Coronary artery (tissue), 2 donors: ENCODE measurements around the gene NLGN4Y.

ENCODE experiments used
- DNase-seq: peaks from one replicate; pipeline ENCODE4 v3.0.0-alpha.2; 2017; ENCODE audit warnings: low spot score
- H3K27ac ChIP-seq, 2 donors: fragments of 200-600 bp; sonication (generic); one replicate each; pipeline ENCODE4 v1.5.1; 2016 to 2019
- H3K4me3 ChIP-seq: fragments of 200-600 bp; sonication (generic); 2 replicates; pipeline ENCODE4 v1.5.1; 2016; ENCODE audit warnings: mild to moderate bottlenecking, moderate library complexity
- CTCF ChIP-seq: fragments of 200-600 bp; sonication (generic); IDR thresholded peaks from one replicate; pipeline ENCODE4 v1.5.1; 2019; ENCODE audit warnings: antibody characterized with exemption

The NLGN4Y gene

DNA sequence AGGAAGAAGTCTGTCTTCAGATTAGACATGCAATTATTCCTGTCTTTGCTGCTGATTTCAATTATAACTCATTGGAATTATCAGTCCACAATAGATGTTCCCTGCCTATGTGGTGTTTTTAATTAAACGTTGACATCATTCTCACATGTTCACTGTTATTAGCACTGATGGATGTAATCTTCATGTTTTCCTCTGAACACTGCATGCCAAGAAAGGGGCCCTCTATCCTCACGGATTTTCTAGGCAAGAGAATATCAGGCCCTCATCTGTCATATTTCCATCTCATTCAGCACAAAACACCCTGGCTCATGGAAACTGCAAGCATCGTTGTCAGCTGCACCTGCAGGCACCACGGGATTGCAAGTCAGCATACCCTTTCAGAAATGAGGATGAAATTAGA is 224.0 kb downstream of the NLGN4Y start:
- Histone ChIP-seq H3K27ac (no peak overlapping the region), H3K4me3 (no peak overlapping the region)
- no peak for DNase-seq
- TF ChIP-seq CTCF: no peak

DNA sequence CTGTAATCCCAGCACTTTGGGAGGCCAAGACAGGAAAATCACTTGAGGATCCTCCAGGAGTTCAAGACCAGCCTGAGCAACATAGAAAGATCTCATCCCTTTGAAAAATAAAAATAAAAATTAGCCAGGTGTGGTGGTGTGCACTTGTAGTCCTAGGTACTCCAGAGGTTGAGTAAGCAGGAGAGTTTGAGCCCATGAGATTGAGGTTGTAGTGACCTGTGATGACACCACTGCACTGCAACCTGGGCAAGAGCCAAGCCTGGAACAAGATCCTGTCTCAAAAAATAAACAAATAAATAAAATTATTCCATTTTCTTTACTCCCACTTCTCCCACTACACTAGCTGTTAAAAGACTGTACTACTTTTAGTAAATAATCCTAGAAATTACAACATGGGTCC is 231.2 kb downstream of the NLGN4Y start:
- DNase-seq: no peak
- no peak overlapping the region for H3K4me3 ChIP-seq
- no peak for TF ChIP-seq CTCF
- no peak overlapping the region for H3K27ac ChIP-seq

- Histone ChIP-seq H3K27ac (no peak overlapping the region), H3K4me3 (no peak overlapping the region)
- DNase-seq: no peak
- TF ChIP-seq CTCF: no peak
Measured at GRCh38 chrY:14762903-14763302, 238.6 kb downstream of the NLGN4Y start.

DNA sequence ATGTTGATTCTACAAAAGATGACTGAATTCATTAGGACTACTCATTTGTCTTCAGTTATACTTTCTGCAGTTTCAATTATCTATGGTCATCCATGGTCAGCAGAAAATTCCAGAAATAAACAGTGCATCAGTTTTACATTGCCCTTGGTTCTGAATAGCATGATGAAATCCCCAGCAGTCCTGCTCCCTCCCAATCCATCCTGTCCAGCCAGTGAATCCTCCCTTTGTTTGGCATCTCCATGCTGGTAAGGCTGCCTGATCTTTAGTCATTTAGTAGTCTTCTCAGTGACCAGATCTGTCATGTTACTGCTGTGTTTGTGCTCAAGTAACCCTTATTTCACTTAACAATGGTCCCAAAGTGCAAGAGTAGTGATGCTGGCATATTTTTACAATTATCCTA is 239.3 kb downstream of the NLGN4Y start:
- DNase-seq: no peak
- no peak overlapping the region for H3K4me3 ChIP-seq
- no peak for TF ChIP-seq CTCF
- no peak overlapping the region for H3K27ac ChIP-seq

- TF ChIP-seq CTCF: no peak
- no peak for DNase-seq
- no peak overlapping the region for H3K4me3 ChIP-seq
- no peak overlapping the region for H3K27ac ChIP-seq
Measured at GRCh38 chrY:14778208-14778607, 253.9 kb downstream of the NLGN4Y start.

GRCh38 chrY:14793104-14793503 is 268.8 kb downstream of the NLGN4Y start:
- TF ChIP-seq CTCF: no peak
- Histone ChIP-seq H3K4me3 (no peak overlapping the region), H3K27ac (no peak overlapping the region)
- DNase-seq: no peak

DNA sequence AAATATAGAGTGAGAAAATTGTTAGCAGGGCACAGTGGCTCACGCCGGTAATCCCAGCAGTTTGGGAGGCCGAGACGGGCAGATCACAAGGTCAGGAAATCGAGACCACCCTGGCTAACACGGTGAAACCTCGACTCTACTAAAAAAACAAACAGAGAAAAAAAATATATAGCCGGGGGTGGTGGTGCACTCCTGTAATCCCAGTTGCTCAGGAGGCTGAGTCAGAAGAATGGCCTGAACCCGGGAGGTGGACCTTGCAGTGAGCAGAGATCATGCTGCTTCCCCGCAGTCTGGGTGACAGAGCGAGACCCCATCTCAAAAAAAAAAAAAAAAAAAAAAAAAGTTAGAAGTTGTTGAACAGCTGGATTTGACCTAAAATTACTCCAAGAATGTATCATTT is 269.3 kb downstream of the NLGN4Y start:
- Histone ChIP-seq H3K27ac (no peak overlapping the region), H3K4me3 (no peak overlapping the region)
- TF ChIP-seq CTCF: no peak
- no peak for DNase-seq
